HUDEP-2 (cell line): Measurements from ENCODE around the gene SIGLEC11.
"Not testable (repeated sequence)": the region's sequence is repeated elsewhere in the genome, so short reads cannot be mapped to it uniquely, and the experiment has no call there.

Source experiments
- DNase-seq, 76 experiments: peaks; one replicate each; lab custom pipeline; 2025; ENCODE audit not compliant: unreplicated experiment in 76 of 76; lab: John Stamatoyannopoulos, UW

The SIGLEC11 gene

GRCh38 chr19:49960980-49961379, at the start of gene SIGLEC11:
SIGLEC11 (minus strand) TSS chr19:49961172; CDS start chr19:49961081, 91 bp downstream.
- not testable (repeated sequence) for DNase-seq

GRCh38 chr19:50008532-50008931, 47.6 kb upstream of the SIGLEC11 start:
- peak in 6 of 76 experiments; percentile 5 to 17 (median 10) for DNase-seq

- no peak for DNase-seq
These were observed 47.0 kb upstream of the SIGLEC11 start for GRCh38 chr19:50007947-50008346.

- no peak for DNase-seq
These were observed 46.2 kb upstream of the SIGLEC11 start for GRCh38 chr19:50007170-50007569.

- DNase-seq = no peak
These were observed 44.5 kb upstream of the SIGLEC11 start for GRCh38 chr19:50005428-50005827.

GRCh38 chr19:50003810-50004419, 42.9 kb upstream of the SIGLEC11 start:
- DNase-seq = peak in 41 of 76 experiments; percentile 11 to 74 (median 38)

GRCh38 chr19:50003254-50003788, 42.3 kb upstream of the SIGLEC11 start:
- DNase-seq = no peak

GRCh38 chr19:50002386-50002960, 41.5 kb upstream of the SIGLEC11 start:
- DNase-seq = no peak

GRCh38 chr19:50001775-50002174, 40.8 kb upstream of the SIGLEC11 start:
- no peak for DNase-seq

GRCh38 chr19:50000841-50001557, 40.0 kb upstream of the SIGLEC11 start:
- no peak for DNase-seq

- DNase-seq = no peak
These were observed 39.3 kb upstream of the SIGLEC11 start for GRCh38 chr19:50000038-50000840.

- DNase-seq = no peak
These were observed 38.5 kb upstream of the SIGLEC11 start for GRCh38 chr19:49999371-50000010.

GRCh38 chr19:49997709-49998108, 36.7 kb upstream of the SIGLEC11 start:
- DNase-seq = peak in 22 of 76 experiments; percentile 5 to 63 (median 27)

- DNase-seq = no peak
These were observed 27.5 kb upstream of the SIGLEC11 start for GRCh38 chr19:49988433-49988832.

GRCh38 chr19:49988007-49988406, 27.0 kb upstream of the SIGLEC11 start:
- no peak for DNase-seq

- DNase-seq = peak in 75 of 76 experiments; percentile 37 to 91 (median 77)
These were observed 26.3 kb upstream of the SIGLEC11 start for GRCh38 chr19:49987159-49987698.

GRCh38 chr19:49986354-49986753, 25.4 kb upstream of the SIGLEC11 start:
- no peak for DNase-seq

- DNase-seq = no peak
These were observed 24.9 kb upstream of the SIGLEC11 start for GRCh38 chr19:49985871-49986270.

GRCh38 chr19:49984491-49984890, 23.5 kb upstream of the SIGLEC11 start:
- DNase-seq = no peak

- DNase-seq = peak in 65 of 76 experiments; percentile 7 to 86 (median 60)
These were observed 22.8 kb upstream of the SIGLEC11 start for GRCh38 chr19:49983645-49984229.
